T-helper 2 cell treated with Interferon-gamma antibody and Interleukin-4, amounts not matched to agents 5 μg/mL and 100 μg/mL, for 36 hours (primary cell): ENCODE data around the gene SLC4A5.

Experiments
- DNase-seq: peaks from one replicate; pipeline ENCODE4 v3.0.0; 2021; ENCODE audit warnings: low spot score
- H3K27ac Mint-ChIP-seq: one replicate; pipeline ENCODE4 v1.8.0; 2021; ENCODE audit warnings: mild to moderate bottlenecking, mixed read lengths
- H3K27me3 Mint-ChIP-seq: one replicate; pipeline ENCODE4 v1.8.0; 2021; ENCODE audit warnings: low read depth, mixed read lengths
- H3K36me3 Mint-ChIP-seq: one replicate; pipeline ENCODE4 v1.8.0; 2021; ENCODE audit warnings: low read depth, mixed read lengths
- H3K4me1 Mint-ChIP-seq: one replicate; pipeline ENCODE4 v1.8.0; 2021; ENCODE audit warnings: low read depth, mixed read lengths
- H3K4me3 Mint-ChIP-seq: one replicate; pipeline ENCODE4 v1.8.0; 2022; ENCODE audit warnings: mild to moderate bottlenecking, moderate library complexity, mixed read lengths
- H3K9me3 Mint-ChIP-seq: one replicate; pipeline ENCODE4 v1.8.0; 2021; ENCODE audit warnings: mixed read lengths

The SLC4A5 gene

GRCh38 chr2:74260495-74260894, 82.7 kb downstream of the SLC4A5 start:
- H3K27ac Mint-ChIP-seq = no peak overlapping the region
- H3K9me3 Mint-ChIP-seq = no peaks in the 10 kb centered on the region
- no peaks in the 10 kb centered on the region for H3K27me3 Mint-ChIP-seq
- peaks cover 4% of the 10 kb centered on the region for H3K4me1 Mint-ChIP-seq
- no peak for DNase-seq
- H3K36me3 Mint-ChIP-seq = peaks cover 2% of the 10 kb centered on the region
- H3K4me3 Mint-ChIP-seq = no peak overlapping the region

DNA sequence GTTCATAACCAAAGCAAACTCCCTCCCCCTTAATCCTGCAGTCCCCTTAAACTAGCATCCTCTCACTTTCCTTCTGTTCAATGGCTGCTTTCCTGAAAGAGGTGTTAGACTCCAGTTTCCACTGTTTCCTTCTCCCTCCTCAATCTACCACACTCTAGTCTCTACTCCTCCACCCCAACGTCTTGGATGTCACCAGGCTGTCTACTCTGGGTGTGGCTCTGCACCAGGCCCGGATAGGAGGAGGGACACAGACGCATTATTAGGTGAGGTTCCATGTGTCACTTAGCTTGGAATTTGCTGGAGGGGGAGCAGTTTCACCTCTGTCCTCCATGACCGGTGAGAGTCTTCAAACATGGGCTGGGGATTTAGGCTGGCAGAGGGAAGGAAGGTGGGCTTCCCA, 83.5 kb downstream of the SLC4A5 start:
- Mint-ChIP-seq H3K4me3 (no peak overlapping the region), H3K9me3 (no peaks in the 10 kb centered on the region), H3K36me3 (no peaks in the 10 kb centered on the region)

DNA sequence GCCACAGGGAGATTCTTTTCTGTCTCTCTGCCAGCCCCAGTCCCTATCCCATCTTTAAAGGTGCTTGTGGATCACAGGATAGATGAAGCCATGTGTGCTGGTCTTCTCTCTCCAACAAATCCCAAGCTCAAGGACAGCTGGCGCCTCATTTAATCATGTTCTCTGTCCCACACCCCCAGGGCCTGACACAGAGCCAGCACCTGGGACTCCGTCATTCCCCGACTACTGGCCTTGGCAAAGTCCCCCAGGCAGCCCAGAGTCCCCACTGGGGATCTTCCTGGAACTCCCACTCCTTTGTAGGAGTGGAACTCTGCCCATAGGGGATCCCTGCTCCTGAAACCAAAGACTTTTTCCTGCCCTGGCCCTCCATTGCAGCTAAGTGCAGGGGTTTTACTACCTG, 84.0 kb downstream of the SLC4A5 start:
- Mint-ChIP-seq H3K4me1 (peaks cover 3% of the 10 kb centered on the region), H3K27me3 (no peaks in the 10 kb centered on the region), H3K4me3 (no peak overlapping the region), H3K36me3 (no peaks in the 10 kb centered on the region), H3K9me3 (no peaks in the 10 kb centered on the region), H3K27ac (no peak overlapping the region)
- DNase-seq = no peak

More for the DNA sequence above, 83.5 kb downstream of the SLC4A5 start:
- H3K27ac Mint-ChIP-seq = no peak overlapping the region
- H3K4me1 Mint-ChIP-seq = peaks cover 3% of the 10 kb centered on the region
- DNase-seq = no peak
- H3K27me3 Mint-ChIP-seq = no peaks in the 10 kb centered on the region

- Mint-ChIP-seq H3K27ac (no peak overlapping the region), H3K4me3 (no peak overlapping the region), H3K27me3 (no peaks in the 10 kb centered on the region), H3K4me1 (no peaks in the 10 kb centered on the region), H3K36me3 (no peaks in the 10 kb centered on the region), H3K9me3 (no peaks in the 10 kb centered on the region)
- no peak for DNase-seq
Measured at GRCh38 chr2:74255660-74256213, 87.5 kb downstream of the SLC4A5 start.

- Mint-ChIP-seq H3K9me3 (no peaks in the 10 kb centered on the region), H3K4me1 (no peaks in the 10 kb centered on the region), H3K27me3 (no peaks in the 10 kb centered on the region), H3K27ac (no peak overlapping the region), H3K36me3 (no peaks in the 10 kb centered on the region), H3K4me3 (no peak overlapping the region)
- DNase-seq = no peak
Measured at GRCh38 chr2:74253971-74254310, 89.3 kb downstream of the SLC4A5 start.

DNA sequence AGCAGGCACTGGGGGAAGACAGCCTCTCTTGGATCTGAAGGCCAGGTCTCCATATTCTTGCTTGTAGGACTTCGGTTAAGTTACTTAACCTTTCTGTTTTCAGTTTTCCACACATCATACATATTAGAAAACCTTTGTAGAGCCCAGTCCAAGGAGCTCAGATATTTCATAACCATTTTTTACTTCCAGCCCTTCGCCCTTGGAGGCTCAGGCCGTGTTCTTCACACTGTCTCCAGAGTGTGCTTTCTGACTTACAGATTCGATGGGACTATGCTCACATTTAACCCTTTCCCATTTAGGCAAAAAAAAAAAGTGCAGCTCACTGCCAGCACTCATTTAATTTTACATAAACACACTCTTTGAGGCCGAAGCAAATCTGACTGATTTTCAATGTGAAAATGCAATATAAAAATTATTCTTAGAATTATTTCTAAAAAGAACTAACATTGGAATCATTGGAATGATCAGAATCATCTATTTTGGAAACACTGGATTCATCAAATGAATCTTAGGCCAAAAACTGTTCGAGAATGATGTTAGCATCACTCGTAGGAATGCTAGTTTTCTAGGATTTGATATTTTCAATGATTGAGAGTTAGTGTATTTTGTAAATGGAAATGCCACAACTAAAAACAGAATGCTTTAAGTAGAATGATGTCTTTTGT, 89.8 kb downstream of the SLC4A5 start:
- H3K4me1 Mint-ChIP-seq = no peaks in the 10 kb centered on the region
- H3K4me3 Mint-ChIP-seq = no peak overlapping the region
- DNase-seq = no peak
- H3K27ac Mint-ChIP-seq = no peak overlapping the region
- H3K9me3 Mint-ChIP-seq = no peaks in the 10 kb centered on the region
- no peaks in the 10 kb centered on the region for H3K27me3 Mint-ChIP-seq
- no peaks in the 10 kb centered on the region for H3K36me3 Mint-ChIP-seq

DNA sequence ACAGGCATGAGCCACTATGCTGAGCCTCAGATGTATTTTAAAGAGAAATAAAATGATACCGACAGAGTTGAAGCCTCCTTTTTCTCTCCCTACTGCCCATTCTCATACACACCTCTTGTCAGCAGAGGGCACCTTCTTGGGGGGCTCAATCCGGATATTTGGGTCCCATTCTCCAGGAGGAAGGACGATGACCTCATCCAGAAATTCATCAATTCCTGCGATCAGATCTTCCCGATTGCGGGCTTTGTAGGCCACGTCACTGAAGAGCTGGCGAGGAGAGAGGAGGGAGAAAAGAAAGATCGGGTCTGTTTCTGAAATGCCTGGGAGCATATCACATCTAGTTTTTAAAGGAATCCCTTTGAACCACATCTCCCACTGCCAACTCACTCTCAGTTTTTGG, 90.4 kb downstream of the SLC4A5 start:
- no peak overlapping the region for H3K4me3 Mint-ChIP-seq

DNA sequence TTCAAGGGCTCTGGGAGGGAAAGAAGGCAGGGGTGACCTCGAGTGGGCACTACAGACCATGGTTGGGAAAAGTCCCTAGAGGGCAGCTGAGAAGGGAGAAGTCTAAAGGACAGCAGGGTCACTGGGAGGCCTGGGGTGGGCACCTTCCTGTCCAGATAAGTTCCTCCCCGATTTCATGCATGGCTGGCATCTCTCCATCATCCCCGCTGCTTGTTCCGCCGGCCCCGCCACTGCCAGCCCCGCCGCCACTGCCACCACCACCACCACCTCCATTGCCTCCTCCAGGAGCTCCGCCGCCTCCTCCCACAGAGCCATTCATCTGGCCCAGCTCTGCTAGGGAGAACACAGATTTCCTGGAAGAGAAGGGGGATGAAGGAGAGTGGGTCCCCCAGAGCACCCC, 91.2 kb downstream of the SLC4A5 start:
- Mint-ChIP-seq H3K27ac (no peak overlapping the region), H3K36me3 (no peaks in the 10 kb centered on the region), H3K9me3 (no peaks in the 10 kb centered on the region), H3K27me3 (no peaks in the 10 kb centered on the region), H3K4me1 (no peaks in the 10 kb centered on the region), H3K4me3 (no peak overlapping the region)
- no peak for DNase-seq

More for the DNA sequence above, 90.4 kb downstream of the SLC4A5 start:
- H3K36me3 Mint-ChIP-seq = no peaks in the 10 kb centered on the region
- no peaks in the 10 kb centered on the region for H3K27me3 Mint-ChIP-seq
- no peaks in the 10 kb centered on the region for H3K9me3 Mint-ChIP-seq
- no peak overlapping the region for H3K27ac Mint-ChIP-seq
- H3K4me1 Mint-ChIP-seq = no peaks in the 10 kb centered on the region
- DNase-seq = no peak

DNA sequence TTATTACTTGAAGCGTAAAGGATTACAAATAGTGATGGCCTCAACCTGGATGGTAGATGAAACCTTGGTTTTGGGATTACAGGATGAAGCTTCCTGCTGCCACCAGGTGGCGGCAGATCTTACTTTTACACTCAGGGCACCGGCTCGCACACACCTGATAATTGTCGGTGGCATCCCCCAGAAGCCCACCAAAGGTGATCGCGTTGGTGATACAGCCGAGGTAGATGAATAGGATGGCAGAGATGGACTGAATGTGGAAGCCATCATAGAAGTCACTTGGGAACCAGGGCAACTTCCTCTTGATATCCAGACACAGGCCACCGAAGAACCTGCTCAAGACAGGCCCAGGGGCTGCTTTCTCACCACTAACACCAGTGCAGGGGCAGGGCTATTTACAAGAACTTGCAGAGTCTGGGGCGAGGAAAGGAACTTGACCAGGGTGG, 93.0 kb downstream of the SLC4A5 start:
- H3K27me3 Mint-ChIP-seq = no peaks in the 10 kb centered on the region
- H3K4me1 Mint-ChIP-seq = no peaks in the 10 kb centered on the region
- peak; percentile 16 for DNase-seq
- H3K36me3 Mint-ChIP-seq = no peaks in the 10 kb centered on the region
- no peak overlapping the region for H3K4me3 Mint-ChIP-seq
- H3K9me3 Mint-ChIP-seq = no peaks in the 10 kb centered on the region
- no peak overlapping the region for H3K27ac Mint-ChIP-seq

GRCh38 chr2:74249406-74250122, 93.7 kb downstream of the SLC4A5 start:
- DNase-seq = no peak
- Mint-ChIP-seq H3K9me3 (no peaks in the 10 kb centered on the region), H3K4me1 (no peaks in the 10 kb centered on the region), H3K27me3 (no peaks in the 10 kb centered on the region), H3K4me3 (no peak overlapping the region), H3K27ac (peak overlapping the region; percentile 4), H3K36me3 (no peaks in the 10 kb centered on the region)

GRCh38 chr2:74246496-74247195, 96.6 kb downstream of the SLC4A5 start:
- H3K9me3 Mint-ChIP-seq = no peaks in the 10 kb centered on the region
- H3K36me3 Mint-ChIP-seq = no peaks in the 10 kb centered on the region
- H3K4me3 Mint-ChIP-seq = no peak overlapping the region
- DNase-seq = no peak
- no peak overlapping the region for H3K27ac Mint-ChIP-seq
- no peaks in the 10 kb centered on the region for H3K4me1 Mint-ChIP-seq
- no peaks in the 10 kb centered on the region for H3K27me3 Mint-ChIP-seq

GRCh38 chr2:74244286-74244685, 98.9 kb downstream of the SLC4A5 start:
- H3K36me3 Mint-ChIP-seq = no peaks in the 10 kb centered on the region
- no peaks in the 10 kb centered on the region for H3K27me3 Mint-ChIP-seq
- no peak overlapping the region for H3K4me3 Mint-ChIP-seq
- no peaks in the 10 kb centered on the region for H3K9me3 Mint-ChIP-seq
- H3K27ac Mint-ChIP-seq = no peak overlapping the region
- no peaks in the 10 kb centered on the region for H3K4me1 Mint-ChIP-seq
- no peak for DNase-seq

DNA sequence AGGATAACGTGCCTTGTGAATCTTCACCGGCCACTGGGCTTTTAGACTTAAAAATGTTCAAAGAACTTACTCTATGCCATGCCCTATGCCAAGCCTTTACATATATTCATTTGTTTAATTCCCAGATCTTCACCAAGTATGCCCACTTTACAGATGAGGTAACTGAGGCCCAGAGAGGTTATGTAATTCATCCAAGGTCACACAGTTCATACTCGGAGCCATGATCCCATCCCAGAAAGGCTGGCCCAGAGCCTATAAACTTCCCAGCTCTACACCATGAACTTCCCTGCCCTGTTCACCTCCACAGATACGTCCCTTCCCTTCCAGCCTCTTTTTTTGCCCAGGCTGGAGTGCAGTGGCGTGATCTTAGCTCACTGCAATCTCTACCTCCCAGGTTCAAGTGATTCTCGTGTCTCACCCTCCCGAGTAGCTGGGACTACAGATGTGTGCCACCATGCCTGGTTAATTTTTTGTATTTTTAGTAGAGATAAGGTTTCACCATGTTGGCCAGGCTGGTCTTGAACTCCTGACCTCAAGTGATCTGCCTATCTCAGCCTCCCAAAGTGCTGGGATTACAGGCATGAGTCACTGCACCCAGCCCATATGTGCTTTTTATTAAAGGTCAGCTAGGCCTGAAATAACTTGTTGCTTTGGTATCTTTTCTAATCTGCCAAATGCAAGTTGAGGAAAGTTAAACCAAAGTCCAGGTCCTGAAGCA, 100.7 kb downstream of the SLC4A5 start:
- no peaks in the 10 kb centered on the region for H3K27me3 Mint-ChIP-seq
- no peak for DNase-seq
- no peak overlapping the region for H3K4me3 Mint-ChIP-seq
- H3K36me3 Mint-ChIP-seq = no peaks in the 10 kb centered on the region
- no peak overlapping the region for H3K27ac Mint-ChIP-seq
- H3K9me3 Mint-ChIP-seq = no peaks in the 10 kb centered on the region
- no peaks in the 10 kb centered on the region for H3K4me1 Mint-ChIP-seq

- H3K27ac Mint-ChIP-seq = no peak overlapping the region
- no peaks in the 10 kb centered on the region for H3K27me3 Mint-ChIP-seq
- H3K4me1 Mint-ChIP-seq = peaks cover 2% of the 10 kb centered on the region
- H3K4me3 Mint-ChIP-seq = no peak overlapping the region
- DNase-seq = no peak
- H3K36me3 Mint-ChIP-seq = no peaks in the 10 kb centered on the region
- no peaks in the 10 kb centered on the region for H3K9me3 Mint-ChIP-seq
Measured at GRCh38 chr2:74239346-74239745, 103.9 kb downstream of the SLC4A5 start.
